Measurements from ENCODE around the gene ARRDC1.
"Not testable (repeated sequence)": the region's sequence is repeated elsewhere in the genome, so short reads cannot be mapped to it uniquely, and the experiment has no call there.

The ARRDC1 gene

DNA sequence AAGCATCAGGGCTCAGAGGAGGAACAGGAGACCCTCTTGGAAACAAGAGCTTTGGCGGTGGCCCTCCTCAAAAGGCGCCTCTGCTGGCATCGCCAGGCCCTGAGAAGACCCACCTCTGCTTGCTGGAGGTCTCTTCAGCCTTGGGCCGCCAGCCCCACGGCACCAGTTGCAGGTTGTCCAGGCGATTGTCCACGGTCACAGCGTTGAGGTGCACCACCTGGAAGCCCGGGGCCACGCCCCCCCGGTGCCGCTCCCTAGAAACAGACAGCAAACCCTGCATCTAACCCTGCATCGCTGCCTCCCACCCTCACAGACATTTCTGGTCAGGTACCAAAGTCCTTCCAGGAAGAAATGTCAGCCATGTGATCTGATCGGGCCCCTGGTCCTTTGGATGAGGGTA lies 18.6 kb upstream of the ARRDC1 start:
- no peak for DNase-seq

DNA sequence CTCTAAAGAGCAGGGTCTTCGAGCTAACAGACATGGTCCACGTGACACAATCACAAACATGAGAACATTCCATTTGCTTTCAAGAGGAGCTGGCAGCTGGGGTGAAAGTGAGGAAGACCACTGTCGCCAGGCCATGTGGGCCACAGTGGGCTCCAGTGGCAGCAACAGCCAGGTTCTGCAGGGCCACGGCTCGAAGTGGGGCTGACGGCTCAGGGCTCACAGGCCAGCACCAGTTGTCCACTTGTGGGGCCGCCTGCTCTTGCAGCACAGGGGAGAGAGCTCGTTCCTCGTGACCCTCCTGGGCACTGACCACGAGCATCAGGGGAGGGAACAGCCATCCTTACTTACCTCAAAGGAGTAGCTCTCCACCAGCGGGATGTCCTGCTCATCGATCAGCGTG lies 17.2 kb upstream of the ARRDC1 start:
- no peak for DNase-seq

DNA sequence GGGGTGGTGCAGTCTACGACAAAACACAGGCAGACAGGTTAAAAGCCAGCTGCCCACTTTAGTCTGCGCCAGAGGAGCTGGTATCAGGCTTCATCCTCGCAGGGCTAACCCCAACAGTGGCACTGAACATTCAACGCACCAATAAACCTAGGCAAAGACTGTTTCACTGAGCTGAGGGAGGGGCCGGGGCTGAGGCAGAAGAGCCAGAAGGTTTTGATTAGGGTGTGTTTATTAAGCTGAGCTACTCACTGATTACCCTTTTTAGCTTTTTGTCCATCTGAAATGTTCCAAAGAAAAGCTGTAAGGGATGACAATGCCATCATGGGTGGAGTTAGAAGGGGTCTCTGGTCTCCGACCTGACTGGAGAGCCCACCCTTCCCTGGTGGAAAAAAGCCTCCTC lies 16.6 kb upstream of the ARRDC1 start:
- DNase-seq: no peak

DNA sequence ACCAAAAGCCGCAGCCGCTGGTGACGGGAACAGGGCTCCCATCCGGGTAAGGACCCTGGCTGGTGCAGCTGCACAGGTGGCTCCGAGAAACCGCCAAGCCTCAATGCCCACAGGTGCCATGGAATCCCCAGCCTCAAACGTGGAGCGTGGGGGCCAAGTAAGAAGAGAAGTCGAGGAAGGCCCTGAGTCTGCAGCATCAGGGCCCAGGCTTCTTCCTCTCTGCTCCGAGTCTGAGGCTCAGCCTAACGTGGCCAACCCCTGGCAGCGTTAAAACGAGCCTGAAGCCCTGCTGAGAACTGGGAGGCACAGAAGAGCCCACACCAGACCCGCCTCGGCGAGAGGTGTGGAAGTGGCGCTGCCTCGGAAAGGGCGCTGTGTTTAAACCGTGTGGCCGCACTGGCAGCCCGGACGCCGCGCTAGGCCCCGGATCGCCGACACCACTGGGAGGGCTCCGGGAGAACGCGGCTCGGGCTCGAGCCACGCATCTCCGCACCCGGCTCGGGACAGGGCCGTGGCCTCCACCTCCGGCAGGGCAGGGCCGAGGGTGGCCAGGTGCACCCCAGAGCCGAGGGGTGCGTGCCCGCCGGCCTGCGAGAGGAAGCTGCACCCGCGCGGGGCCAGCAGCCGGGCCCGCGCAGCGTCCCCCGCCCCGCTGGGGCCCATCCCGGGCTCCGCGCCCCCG lies 15.9 kb upstream of the ARRDC1 start:
- peak in 2 of 3 donors; percentile 28 to 40 for DNase-seq

DNA sequence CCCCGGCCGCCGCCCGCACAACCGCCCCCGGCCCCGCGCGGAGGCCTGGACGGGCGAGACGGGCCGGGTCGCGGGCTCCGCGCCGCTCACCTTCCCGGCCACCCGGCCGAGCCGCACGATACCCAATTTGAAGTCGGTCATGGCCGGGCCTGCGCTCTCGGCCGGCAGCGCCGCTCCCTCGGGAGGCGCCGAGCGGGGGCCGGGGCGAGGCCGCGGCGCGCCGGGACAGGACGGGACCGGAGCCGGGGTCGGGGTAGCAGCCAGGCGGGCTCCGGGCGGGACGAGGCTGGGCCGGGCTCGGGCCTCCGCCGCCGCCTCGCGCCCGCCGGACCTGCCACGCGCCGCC lies 15.4 kb upstream of the ARRDC1 start:
- no peak for DNase-seq

DNA sequence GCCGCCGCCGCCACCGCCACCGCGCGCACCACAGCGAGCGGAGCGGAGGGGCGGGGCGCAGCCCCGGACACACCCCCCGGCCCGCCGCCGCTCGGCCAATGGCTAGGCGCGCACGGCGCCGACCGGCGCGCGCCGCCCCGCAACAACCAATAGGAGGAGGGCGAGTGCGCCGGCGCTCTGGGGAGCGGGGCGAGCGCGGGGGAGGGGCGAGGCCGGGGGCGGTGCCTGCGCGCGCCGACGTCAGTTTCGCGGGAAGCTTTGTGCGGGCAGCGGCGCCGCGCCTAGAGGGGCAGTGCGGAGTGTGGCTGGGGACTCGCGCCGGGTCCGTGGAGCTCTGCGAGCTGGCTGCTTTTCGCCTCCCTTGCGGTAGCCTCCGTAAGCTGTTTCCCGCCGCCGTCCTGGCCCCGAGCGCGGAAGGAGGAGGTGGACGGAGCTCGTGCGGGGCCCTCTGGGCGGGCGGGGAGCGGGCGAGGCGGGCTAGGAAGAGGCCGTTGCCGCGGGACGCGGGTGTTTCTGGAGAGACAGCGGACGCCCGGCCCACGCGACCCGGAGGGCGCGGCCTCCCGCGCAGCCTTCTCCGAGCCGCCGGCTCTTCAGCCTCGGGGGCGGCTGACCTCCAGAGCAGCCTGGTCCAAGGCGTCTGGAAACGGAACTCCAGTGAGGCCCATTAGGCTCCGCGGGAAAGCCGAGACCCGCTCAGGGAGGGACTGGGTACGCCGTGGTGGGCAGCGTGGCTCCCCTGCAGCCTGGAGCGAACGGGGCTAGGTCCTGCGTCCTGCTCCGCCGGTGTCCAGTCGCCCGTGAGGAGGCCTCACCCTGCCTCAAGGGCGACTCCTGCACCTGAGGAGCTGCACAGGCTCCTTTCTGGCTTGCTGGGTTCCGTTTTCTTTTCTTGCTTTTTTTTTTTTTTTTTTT lies 14.8 kb upstream of the ARRDC1 start, which contains the start of gene ZMYND19:
TSS of gene ZMYND19 (minus strand) at position 44 of the 915 bp plus-strand sequence. CDS start 249 bp downstream, outside the sequence.
- peak; percentile 95 to 99 (median 97) for DNase-seq

DNA sequence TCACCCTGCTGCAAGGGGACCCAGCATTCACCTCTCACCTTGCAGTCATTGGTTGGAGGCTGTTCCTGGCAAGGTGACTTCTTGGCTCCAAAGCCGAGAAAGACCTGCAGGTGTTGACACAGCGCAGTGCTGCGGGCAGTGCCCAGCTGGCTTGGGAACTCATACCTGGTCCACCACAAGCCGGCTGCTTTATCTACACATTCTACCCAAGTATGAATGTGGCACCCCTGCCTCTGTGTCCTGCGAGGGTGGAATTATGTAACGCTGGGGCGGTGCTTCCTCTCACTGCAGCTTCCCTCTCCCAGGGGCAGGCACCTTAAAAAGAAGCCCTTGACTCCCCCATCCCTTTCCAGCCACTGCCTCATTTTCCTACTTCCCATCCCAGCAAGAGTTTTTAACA lies 12.7 kb upstream of the ARRDC1 start:
- peak in 2 of 3 donors; percentile 48 to 55 for DNase-seq

DNA sequence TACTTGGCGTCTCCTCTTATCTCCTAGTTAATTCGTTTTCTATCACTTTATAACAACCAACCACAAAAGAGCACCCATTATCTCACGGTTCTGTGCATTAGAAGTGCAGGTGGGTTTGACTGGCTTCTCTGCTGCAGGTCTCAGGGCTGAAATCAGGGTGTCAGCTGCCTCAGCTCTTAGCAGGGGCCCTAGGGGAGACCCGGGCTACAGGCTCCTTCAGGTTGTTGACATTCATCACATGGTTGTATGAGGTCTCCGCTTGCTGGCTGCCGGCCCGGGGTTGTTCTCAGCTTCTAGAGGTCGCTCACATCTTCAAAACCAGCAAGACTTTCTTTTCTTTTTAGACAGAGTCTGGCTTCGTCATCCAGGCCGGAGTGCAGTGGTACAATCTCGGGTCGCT lies 12.3 kb upstream of the ARRDC1 start:
- DNase-seq: no peak

DNA sequence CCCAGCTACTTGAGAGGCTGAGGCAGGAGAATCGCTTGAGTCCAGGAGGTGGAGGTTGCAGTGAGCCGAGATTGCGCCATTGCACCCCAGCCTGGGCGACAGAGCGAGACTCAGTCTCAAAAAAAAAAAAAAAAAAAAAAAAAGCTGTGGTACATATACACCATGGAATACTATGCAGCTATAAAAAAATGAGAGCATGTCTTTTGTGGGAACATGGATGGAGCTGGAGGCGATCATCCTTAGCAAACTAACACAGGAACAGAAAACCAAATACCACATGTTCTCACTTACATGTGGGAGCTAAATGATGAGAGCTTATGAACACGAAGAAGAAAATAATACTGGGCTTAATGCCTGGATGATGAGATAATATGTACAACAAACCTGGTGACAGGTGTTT lies 8.9 kb upstream of the ARRDC1 start:
- not testable (repeated sequence) for DNase-seq

DNA sequence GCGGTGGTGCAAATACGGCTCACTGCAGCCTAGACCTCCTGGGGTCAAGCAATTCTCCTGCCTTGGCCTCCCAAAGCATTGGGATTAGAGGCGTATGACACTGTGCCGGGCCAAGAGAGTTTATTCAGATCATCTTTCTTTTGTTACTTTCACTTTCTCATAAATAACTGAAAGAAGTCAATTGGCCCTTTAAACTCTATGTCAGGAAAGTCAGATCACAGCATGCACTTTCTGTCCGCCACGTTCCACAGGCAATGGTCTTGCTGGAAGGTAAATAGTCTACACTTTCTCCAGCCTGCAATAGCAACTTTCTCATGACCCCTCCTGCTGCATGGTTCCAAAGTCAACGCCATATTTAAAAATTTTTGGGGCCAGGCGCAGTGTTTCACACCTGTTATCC lies 6.5 kb upstream of the ARRDC1 start:
- DNase-seq: no peak

DNA sequence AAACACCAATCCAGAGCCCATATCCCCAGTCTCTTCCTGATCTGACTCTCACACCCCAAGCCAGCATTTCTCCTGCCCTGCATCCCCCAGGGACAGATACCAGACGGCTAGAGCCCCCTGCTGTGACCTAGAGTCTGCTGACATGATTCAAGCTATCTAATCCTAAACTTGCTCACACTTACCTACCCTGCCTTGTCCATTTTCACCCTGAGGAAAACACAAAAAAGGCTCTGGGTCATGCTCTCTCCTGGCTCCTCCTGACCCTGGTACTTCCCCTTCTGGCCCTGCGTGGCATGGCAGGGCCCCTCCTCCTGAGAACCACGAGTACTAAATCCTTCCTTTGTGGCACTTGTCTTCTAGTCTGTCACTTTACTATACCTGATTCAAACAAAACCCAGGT lies 2.8 kb upstream of the ARRDC1 start:
- peak; percentile 42 to 73 (median 63) for DNase-seq

DNA sequence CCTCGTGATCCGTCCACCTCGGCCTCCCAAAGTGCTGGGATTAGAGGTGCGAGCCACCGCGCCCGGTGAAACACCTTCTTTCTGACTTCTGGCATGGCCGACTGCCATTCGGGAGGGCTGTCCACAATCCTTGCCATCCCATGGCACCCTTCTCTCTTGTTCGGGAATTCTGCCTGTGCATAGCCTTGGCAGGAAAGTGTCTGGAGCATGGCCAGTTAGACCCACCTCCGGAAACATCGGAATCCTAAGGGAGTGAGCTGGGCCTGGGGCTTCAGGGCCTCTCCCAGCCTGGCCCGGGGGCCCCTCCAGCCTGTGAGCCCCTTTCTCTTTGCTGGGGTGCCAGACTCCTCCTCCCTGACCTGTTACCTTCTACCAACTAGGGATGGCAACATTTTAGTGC lies 1.6 kb upstream of the ARRDC1 start:
- no peak for DNase-seq

DNA sequence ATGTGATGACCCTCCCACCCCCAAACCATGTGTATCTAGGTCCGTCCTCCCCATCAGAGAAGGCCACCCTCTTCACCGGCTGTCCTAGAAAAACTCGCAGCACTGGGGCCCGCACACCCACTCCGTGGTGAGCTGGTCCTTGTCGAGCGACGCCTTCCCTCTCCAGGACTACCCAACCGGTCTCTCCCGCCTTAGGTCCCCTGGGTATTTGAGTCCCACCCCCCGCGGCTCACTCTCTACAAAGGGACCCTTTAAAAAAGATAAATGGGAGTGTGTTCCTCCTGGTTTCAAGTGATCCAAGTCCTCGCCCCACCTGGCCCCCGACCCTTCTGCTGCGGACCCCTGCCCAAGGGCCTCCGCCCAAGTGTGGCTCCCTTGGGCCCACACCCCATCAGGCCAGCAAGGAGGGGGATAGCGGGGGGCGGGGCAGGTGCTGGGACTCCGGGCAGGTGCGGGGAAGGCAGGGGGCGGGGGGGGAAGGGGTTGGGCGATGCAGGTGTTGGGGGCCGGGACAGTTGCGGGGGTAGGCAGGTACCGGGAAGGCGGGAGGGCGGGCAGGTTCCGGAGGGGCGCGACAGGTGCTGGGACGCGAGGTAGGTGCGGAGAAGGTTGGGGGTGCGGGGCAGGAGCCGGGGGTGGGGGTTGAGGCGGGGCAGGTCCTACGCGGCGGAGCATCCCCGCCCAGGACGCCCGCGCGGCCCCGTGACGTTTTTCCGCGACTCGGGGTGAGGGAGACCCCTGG lies 970 bp upstream of the ARRDC1 start:
- no peak for DNase-seq

DNA sequence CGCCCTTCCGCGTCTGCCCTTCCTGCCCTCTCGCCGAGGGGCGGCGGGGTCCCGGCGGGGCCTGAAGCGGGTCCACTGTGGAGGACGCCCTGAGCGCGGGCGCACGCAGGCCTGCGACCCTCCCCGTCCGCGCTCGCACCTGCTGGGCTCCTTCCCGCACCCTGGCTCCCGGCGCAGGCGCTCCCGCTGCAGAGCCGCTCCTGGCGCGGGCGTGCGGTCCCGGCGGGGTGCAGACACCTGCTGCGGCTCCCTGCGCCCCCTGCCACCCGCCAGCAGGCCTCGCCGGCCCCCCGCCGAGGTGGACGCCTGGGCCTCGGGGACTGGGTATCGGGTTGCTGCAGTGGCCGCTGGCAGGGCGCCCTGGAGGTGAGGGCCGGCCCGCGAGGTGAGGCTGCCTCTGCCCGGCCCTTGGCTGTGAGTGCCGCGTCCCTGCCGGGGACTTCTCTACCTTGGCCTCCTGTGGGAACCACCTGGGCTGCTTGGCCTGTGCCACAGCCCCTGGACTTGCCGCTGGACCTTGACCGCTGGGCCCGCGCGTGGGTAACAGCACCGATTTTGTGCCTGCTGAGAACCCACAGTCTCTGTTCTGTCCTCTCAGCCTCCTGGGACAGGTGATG lies 627 bp downstream of the ARRDC1 start:
- no peak for DNase-seq

DNA sequence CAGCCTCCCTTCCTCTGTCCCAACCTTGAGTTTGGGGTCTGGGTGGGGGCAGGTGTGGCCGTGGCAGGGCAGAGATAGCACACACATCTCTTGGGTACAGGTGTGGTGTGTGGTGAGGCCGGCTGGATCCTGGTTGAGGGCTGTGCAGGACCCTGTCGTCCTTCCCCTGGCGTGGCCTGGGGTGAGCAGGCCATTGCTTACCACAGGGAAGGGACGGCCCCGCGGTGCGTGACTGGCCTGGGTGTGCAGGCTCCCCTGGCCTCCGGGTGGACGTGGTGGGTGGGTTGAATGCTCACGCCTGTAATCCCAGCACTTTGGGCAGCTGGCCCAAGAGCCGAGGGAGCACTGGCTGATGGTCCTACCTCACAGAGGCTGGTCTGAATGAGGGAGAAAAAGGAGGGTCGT lies 1.2 kb downstream of the ARRDC1 start:
- DNase-seq: peak; percentile 44 to 65 (median 50)

DNA sequence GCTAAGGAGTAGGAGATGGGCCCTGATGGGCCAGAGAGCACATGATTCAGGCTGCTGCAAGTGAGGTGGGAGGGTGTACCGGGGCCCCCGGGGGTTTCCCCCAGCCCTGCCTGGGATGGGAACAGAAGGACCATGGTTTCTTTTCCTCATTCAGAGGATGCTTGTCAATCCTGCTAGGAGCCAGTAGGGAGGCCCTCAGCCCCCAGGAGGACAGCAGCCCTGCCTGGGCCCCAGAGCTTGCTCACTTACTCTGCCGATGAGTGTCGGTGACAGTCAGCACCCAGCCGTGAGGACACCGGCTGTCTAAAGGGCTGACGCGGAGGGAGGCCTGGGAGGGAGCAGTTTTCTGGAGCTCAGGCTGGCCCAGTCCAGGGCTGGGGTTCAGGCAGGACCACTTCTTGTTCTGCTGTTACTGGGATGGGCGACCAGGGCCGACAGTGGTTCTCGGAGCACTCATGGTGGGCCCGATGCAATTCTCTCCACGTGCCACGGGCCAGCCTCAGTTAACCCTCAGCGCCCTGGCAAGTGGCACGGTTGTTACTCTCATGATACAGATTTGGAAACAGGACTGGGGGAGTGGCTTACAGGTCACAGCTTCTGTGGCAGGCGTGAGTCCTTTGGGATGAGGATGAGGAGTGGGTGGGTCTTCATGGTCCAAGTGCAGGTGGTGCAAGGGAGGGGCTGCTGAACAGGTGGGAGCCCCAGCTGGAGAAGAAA lies 1.8 kb downstream of the ARRDC1 start:
- DNase-seq: peak; percentile 50 to 70 (median 68)

DNA sequence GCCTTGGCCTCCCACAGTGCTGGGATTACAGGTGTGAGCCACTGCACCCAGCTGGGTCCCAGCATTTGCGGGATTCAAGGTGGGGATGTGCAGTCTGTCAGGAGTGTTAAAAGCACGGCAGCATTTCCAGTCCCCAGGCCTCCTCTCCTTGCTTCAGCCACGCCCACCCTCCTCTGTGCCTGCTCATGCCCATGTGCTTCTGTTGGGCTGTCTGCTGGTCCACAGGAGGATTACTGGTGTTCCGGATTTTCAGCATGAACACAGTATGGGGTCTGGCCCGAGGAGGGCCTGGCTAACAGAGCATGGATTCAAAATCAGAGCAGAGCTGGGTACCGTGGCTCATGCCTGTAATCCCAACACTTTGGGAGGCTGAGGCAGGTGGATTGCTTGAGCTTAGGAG lies 5.5 kb downstream of the ARRDC1 start:
- DNase-seq: no peak

DNA sequence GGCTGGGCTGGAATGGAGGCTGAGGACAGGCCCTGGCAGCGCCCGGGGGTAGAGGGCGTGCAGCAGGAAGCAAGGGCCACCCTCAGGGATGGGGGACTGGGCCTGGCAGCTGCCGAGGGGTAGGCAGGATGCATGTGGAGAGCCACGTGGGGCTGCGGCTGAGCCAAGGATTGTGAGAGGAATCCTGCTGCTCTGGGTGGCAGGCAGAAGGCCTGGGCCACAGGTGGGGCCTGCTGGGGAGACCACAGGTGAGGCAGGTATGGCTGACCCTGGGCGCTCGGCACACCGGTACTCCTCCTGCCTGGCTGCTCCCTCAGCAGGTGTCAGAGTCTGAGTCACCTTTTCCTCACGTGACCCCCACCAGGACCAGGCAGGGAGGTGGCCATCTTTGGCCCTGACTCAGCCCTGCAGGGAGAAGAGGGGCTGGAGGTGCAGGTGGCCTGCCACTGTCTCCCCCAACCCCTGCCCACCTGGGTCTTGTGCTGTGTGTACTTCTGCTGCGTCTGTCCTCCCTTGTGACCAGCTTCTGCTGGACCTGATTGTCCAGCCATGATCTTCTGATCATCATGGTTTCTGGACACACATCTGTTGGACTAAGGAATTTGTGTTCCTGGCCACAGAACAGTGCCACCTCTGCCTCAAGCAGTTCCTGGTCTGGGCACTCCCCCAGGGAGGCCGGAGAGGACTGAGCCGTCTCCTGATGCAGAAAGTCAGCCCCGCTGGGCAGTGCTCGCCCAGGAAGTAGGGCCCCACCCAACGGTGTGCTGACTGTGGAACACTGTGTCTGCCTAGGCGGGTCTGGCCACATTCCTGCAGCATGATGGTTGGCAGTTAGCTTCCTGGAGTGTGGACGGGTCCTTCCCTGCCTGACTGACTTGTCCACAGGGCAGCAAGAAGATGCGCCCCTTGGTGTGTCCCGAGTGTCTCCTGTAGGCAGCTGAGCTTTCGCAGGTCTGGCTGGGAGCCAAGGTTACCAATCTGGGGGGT lies 6.4 kb downstream of the ARRDC1 start:
- no peak for DNase-seq

DNA sequence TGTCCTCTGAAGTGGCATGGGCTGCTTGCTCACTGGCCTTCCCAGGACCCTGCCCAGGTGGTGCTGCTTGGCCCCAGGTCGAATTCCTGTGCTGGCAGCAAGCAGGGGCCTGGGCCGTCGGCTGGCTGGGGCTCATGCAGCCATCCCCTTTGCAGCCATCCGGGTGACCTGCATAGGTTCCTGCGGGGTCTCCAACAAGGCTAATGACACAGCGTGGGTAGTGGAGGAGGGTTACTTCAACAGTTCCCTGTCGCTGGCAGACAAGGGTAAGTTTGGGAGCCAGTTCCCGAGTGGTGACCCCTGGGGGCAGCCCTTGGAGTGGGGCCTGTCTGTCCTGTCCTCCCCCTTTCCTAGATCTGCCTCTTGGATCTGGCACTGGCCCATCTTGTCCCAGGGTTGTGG lies 7.3 kb downstream of the ARRDC1 start:
- DNase-seq: no peak

DNA sequence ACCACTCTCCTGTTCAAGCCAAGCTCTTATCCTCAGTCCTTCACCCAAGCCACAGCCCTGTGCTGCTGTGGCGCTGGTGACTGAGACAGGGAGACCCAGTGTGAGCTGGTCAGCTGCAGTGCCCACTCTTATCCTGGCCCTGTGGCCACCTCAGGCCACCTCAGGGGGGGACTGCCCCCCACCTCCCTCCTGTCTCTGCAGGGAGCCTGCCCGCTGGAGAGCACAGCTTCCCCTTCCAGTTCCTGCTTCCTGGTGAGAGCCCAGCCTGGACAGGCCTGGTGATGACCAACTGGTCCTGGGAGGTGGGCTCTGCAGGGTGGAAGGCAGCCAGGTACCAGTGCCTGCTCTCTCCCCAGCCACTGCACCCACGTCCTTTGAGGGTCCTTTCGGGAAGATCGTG lies 7.8 kb downstream of the ARRDC1 start:
- DNase-seq: no peak

Measured in suppressor macrophage treated with lipopolysaccharide for 1 hour (primary cell).